HG02870 (cell line): ENCODE results near the gene RPS15.
"Not testable (repeated sequence)": the region's sequence is repeated elsewhere in the genome, so short reads cannot be mapped to it uniquely, and the experiment has no call there.

ENCODE experiments used
- ATAC-seq: cut with Tn5 transposase; IDR thresholded peaks from one replicate; pipeline ENCODE4 v1.9.1; 2021; ENCODE audit warnings: mild to moderate bottlenecking, moderate library complexity; ENCODE audit not compliant: unreplicated experiment

RPS15 gene

GRCh38 chr19:1433119-1434039 is 4.8 kb upstream of the RPS15 start:
- no peak for ATAC-seq

- no peak for ATAC-seq
These were observed 4.2 kb upstream of the RPS15 start for GRCh38 chr19:1434040-1434366.

GRCh38 chr19:1434577-1435060 is 3.6 kb upstream of the RPS15 start:
- no peak for ATAC-seq

DNA sequence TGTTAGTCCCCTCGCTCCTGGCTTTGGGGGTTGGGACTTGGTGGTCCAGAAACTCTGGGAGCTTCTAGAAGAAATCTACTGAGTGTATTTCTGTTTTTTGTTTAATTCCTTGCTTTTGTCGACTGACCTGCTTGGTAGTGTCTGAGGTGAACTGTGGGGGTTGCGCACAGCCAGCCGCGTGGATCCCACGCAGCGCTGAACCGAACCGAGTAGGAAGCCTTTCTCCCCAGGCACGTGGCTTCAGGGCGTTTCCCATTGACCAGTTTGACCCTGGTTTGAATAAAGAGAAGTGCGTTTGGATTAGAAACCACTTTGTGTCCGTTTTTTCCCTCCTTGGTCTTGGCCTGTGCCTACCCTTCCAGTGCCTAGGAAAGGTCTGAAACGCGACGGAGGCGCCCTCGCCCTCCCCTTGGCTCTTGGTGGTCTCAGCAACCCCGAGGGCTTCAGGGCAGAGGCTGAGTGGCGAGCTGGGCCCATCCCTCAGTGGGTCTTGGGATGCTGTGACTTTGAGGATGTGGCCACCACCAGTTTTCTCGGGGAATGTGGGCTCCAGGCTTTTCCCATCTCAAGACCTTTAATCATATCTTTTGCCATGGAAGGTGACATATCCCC is 2.7 kb upstream of the RPS15 start:
- ATAC-seq, result no peak

DNA sequence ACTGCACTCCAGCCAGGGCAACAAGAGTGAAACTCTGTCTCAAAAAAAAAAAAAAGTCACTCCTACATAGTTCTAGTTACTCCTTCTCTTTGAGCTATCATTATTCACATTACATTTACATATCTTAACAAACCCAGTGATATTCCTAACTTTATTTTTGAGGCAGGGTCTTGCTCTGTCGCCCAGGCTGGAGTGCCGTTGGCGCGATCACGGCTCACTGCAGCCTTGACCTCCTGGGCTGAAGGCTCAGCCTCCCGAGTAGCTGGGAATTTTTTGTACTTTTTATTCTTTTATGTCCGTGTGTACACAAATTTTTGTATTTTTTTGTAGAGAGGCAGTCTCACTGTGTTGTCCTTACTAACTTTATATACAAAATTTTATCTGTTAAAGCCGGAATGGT is 587 bp upstream of the RPS15 start:
- no peak for ATAC-seq

DNA sequence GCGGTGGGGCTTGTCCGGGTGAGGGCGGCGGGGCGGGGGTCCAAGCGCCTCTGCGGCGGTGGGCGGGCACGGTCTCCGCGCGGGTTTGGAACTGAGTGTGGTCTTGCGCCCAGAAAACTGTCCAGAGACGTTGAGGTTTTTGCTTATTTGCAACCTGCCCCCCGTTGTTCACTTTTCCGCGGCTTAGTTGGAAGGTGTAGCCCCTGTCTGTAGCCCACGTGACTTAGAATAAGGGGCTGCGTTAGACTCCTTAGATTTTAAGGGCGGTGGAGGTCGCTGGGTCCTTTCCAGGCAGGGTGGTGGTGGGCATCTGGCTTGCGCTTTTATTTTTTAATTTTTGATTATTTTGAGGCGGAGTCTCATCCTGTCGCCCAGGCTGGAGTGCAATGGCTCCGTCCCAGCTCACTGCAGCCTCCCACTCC is 748 bp downstream of the RPS15 start:
- no peak for ATAC-seq

GRCh38 chr19:1439525-1440417 is 1.6 kb downstream of the RPS15 start:
- ATAC-seq, result not testable (repeated sequence)

GRCh38 chr19:1440418-1440801 is 2.2 kb downstream of the RPS15 start:
- ATAC-seq, result no peak

DNA sequence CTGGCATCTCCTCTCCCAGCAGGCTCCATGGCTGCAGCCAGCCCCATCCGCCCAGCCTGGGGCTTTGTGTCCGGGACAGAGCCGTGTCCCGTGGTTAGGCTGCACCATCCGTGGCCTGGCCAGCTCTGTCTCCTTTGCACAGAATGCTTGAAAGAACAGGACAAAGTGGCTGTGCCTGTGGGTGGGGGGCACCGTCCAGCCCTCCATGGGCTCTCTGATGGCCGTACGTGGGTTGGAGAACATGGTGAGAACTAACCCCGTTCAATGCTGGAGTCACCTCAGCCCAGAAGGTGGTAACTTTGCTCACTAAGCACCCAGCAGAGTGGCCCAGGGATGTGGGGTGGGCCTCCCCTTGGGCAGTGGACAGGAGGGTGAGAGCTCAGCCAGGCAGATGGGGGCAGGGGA is 2.8 kb downstream of the RPS15 start:
- no peak for ATAC-seq

DNA sequence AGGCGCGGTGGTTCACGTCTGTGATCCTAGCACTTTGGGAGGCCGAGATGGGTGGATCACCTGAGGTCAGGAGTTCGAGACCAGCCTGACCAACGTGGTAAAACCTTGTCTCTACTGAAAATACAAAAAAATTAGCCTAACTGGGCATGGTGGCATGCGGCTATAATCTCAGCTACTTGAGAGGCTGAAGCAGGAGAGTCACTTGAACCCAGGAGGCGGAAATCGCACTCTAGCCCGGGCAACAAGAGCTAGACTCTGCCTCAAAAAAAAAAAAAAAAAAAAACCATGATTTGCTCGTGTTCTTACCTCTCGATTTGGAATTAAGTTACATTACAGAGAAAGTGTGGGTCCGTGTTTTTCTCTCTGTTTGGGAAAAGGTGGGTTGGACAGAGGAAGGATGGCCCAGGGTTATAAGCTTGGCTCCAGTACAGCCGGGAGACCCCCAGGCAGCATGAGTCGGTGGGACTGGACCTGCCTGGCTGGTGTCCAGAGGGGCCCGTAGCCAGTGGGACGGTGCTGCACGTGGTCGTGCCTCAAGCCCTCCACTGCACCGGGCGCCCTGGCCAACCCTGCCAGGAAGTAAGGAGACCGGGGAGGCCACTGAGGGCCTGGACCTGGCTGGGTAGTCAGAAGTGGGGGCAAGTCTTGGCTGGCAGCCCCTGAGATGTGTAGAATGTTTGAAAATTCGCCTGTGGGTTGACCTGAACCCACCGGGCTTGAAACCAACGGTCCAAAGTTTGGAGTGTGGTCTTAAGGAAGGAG is 3.7 kb downstream of the RPS15 start:
- ATAC-seq, result no peak

GRCh38 chr19:1445185-1445931 is 7.2 kb downstream of the RPS15 start:
- ATAC-seq, result peak; percentile 67

DNA sequence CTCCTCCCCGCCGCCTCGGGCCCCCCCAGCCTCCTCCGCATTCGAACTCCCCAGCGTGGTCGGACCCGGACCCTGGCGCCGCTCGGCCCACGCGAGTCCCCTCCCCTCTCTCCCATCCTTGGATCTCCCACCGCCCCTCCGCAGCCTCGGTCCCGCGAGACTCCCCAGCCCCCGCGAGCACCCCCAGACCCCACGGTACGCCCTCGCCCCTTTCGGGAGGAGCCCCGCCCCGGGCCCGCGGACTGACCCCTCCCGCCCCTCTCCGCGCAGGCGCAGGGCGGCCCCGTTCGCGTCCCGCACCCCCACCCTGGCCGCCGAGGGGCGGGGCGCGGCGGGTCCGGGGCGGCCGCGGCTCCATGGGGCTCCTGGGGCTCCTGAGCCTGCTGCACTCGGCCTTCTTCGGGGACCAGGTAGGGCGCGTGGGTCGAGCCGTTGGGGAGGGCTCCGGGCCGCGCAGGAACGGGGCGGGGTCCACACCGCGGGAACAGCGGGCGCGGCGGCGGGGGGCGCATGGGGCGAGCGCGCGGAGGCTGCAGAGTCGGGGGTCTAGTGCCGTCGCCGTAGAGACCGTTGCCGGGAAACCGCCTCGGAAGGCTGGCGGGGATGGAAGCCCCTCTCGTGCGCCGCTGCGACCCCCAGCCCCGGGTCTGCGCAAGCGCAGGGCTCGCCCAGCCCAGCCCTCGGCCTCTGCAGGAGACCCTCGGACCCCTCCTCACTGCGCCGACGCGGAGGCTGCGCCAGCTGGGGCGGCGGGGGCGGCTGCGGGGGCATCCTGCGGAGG is 7.9 kb downstream of the RPS15 start:
- no peak for ATAC-seq

- no peak for ATAC-seq
These were observed 8.7 kb downstream of the RPS15 start for GRCh38 chr19:1446713-1447481.

DNA sequence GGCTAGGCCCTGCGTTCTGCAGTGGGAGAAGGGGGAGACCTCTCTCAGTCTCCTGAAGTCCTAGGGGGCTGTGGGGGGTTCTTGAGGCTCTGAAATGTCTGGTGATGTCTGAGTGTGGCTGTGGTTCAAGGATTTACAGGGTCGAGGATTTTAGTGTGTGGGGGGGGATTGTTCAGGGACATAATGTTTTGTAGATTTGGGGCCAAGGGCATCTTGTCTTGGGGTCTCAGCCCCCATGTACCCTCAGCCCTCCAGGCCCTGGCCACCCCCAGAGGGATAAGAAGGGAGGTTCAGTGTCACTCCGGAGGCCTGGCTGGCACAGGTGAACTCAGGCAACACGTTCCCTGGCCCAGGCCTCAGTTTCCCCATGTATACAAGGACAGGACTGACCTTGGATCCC is 9.3 kb downstream of the RPS15 start:
- no peak for ATAC-seq

DNA sequence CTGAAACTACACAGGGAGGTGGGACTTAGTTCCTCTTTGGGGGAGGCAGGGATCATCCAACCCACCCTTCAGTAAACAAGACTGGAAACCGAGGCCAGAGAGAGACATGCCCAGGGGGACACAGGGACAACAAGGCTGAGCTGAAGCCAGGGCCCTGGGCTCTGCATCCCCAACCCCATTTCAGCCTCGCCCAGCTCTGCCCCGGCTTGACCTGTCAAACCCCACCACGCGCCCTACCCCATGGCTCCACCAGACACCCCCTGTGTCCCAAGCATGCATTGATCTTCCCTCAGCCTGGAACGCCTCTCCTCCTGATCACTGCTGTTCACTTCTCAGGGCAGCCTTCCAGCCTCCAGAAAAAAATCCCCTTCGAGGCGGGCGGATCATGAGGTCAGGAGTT is 9.7 kb downstream of the RPS15 start:
- no peak for ATAC-seq

GRCh38 chr19:1449467-1450442 is 11.6 kb downstream of the RPS15 start, which contains the start of gene APC2:
TSS of gene APC2 (plus strand) at chr19:1450121. CDS start at chr19:1453002, 2,881 bp downstream.
- ATAC-seq, result no peak
